PFSK-1 (cell line): ENCODE data around the gene ALDH4A1.

Experiments
- FOXP2 ChIP-seq: optimal IDR thresholded peaks from 2 replicates; pipeline ENCODE3; 2011; ENCODE audit warnings: borderline replicate concordance, control low read depth, inconsistent platforms; ENCODE audit not compliant: insufficient read depth; ENCODE audit errors: extremely low read length, extremely low read depth
- POLR2AphosphoS5 ChIP-seq: IDR thresholded peaks from 2 replicates; pipeline ENCODE4 v1.6.1; 2012; ENCODE audit warnings: low read depth, mild to moderate bottlenecking, control low read depth, low read length, moderate library complexity
- REST ChIP-seq, 2 experiments: IDR thresholded peaks; 2 replicates each; pipeline versions ENCODE4 v1.6.1 to v1.8.0; 2011 to 2012; ENCODE audit warnings: low read depth in 2 of 2, low read length in 2 of 2, control low read depth in 1 of 2, inconsistent platforms in 1 of 2, mild to moderate bottlenecking in 1 of 2, moderate library complexity in 1 of 2; ENCODE audit not compliant: insufficient read depth in 1 of 2
- SIN3A ChIP-seq: IDR thresholded peaks from 2 replicates; pipeline ENCODE4 v1.6.1; 2012; ENCODE audit warnings: mild to moderate bottlenecking, low read length, moderate library complexity, borderline replicate concordance; ENCODE audit not compliant: insufficient read depth
- TAF1 ChIP-seq: IDR thresholded peaks from 2 replicates; pipeline ENCODE4 v1.6.1; 2012; ENCODE audit warnings: low read length, control low read depth, borderline replicate concordance; ENCODE audit not compliant: insufficient read depth

ALDH4A1 gene

GRCh38 chr1:18936814-18937481, 34.6 kb upstream of the ALDH4A1 start:
- TF ChIP-seq POLR2AphosphoS5 (no peak), SIN3A (no peak), TAF1 (no peak), FOXP2 (no peak)

- TF ChIP-seq SIN3A (no peak), POLR2AphosphoS5 (no peak), TAF1 (no peak), FOXP2 (no peak), REST (IDR thresholded peaks at IDR 0.05; ENCODE audit: insufficient read depth in 1 of 2, low read depth in 2 of 2, low read length in 2 of 2) (no peak)
These were observed 34.1 kb upstream of the ALDH4A1 start for GRCh38 chr1:18936471-18936813.

GRCh38 chr1:18934205-18935000, 32.0 kb upstream of the ALDH4A1 start:
- TF ChIP-seq FOXP2 (no peak), REST (IDR thresholded peaks at IDR 0.05; ENCODE audit: insufficient read depth in 1 of 2, low read depth in 2 of 2, low read length in 2 of 2) (no peak), TAF1 (no peak), SIN3A (no peak), POLR2AphosphoS5 (no peak)

DNA sequence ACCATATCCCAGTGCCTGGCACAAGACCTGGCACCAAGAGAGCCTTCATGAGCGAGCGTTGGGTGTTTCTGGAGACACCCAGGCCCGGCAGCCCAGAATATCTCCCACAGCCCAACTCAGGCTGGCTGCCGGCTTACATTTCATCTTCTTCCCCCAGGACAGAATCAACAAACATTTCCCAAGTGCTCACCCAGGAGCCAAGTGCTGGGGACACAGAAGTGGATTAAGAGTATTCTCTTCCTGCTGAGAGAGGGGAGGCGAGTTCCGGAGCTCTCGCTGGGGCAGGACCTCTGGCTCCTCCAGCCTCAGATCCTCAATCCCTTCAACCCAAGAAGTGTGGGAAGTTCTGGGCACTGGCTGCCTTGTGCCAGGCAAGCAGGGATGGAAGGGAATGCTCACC, 30.5 kb upstream of the ALDH4A1 start:
- TF ChIP-seq SIN3A: no peak
- TF ChIP-seq TAF1: no peak
- TF ChIP-seq POLR2AphosphoS5: no peak
- no peak for TF ChIP-seq REST (IDR thresholded peaks at IDR 0.05; ENCODE audit: insufficient read depth in 1 of 2, low read depth in 2 of 2, low read length in 2 of 2)
- no peak for TF ChIP-seq FOXP2

DNA sequence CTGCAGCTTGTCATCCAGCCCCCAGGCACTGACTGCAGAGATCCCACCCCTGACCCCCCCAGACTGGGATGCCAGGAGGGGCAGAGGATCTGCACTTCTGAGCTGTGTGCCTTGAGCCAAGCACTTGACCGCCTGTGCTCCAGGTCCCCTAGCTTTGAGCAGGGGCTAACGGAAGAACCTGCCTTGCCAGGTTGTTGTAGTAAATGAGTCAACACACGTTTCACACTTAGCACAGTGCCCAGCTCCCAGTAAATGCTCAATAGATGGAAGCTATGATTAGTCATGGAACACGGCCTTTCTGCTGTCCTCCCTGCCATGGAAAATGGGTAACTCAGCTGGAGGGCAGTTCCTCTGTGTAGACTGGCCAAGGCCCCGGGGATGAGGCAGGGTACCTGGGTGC, 30.0 kb upstream of the ALDH4A1 start:
- no peak for TF ChIP-seq REST (IDR thresholded peaks at IDR 0.05; ENCODE audit: insufficient read depth in 1 of 2, low read depth in 2 of 2, low read length in 2 of 2)
- TF ChIP-seq FOXP2: no peak
- no peak for TF ChIP-seq SIN3A
- no peak for TF ChIP-seq POLR2AphosphoS5
- TF ChIP-seq TAF1: no peak
